ENCODE measurements around the gene NUAK2.

DNA sequence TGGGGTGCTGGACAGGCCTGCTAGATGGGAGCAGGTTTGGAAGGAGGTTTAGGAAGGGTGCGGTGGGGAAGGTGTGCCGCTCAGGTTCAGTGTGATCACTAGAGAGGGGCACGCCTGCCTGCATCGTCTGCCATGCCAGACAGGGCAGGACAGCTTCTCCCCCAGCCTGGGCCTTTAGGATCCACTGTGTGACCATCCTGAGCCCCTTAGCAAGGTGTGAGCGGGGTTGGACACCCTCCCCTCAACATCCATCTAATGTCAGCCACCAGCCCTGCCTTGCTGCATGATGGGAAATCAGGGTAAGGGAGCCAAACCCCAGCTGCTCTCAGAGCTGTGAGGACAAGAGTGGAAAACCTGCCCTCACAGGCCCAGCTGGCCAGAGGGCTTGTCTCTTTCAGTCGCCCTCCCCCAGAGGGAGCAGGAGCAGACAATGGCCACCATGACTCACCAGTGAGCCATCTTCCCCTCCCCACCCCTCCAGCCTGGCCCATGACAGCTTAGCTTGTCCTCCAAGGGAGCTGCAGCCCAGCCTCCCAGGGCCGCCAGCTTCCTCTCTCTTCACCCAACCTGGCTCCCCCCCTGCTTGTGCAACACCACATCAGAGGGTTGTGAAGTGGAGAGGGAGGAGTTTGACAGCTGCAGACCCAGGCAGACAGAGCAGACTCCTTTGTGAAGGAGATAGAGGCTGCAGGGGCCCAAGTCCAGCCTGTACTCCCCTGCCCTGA is 37.0 kb downstream of the NUAK2 start:
- TF ChIP-seq SUZ12 (IDR thresholded peaks at IDR 0.05) = no peak
- TF ChIP-seq LEF1 (IDR thresholded peaks at IDR 0.05; ENCODE audit: borderline replicate concordance) = no peak
- no peak for TF ChIP-seq FOXK2 (IDR thresholded peaks at IDR 0.05)
- TF ChIP-seq TARDBP (IDR thresholded peaks at IDR 0.05) = no peak
- TF ChIP-seq NFRKB (IDR thresholded peaks at IDR 0.05) = no peak
- TF ChIP-seq SP1 (IDR thresholded peaks at IDR 0.05) = no peak
- TF ChIP-seq FOXM1 (IDR thresholded peaks at IDR 0.05; ENCODE audit: borderline replicate concordance) = no peak
- TF ChIP-seq BHLHE40 (IDR thresholded peaks at IDR 0.05; ENCODE audit: borderline replicate concordance) = no peak
- no peak for TF ChIP-seq ZNF384 (IDR thresholded peaks at IDR 0.05)
- TF ChIP-seq ELF4 (IDR thresholded peaks at IDR 0.05) = no peak
- TF ChIP-seq HDGF (IDR thresholded peaks at IDR 0.05; ENCODE audit: borderline replicate concordance) = no peak
- no peak for TF ChIP-seq FOXA1 (IDR thresholded peaks at IDR 0.05)
- no peak for TF ChIP-seq ARNT (IDR thresholded peaks at IDR 0.05)

Measured in HEK293T (cell line).